HG02885 (cell line): ENCODE results near the gene LPCAT2.
"Not testable (repeated sequence)": the region's sequence is repeated elsewhere in the genome, so short reads cannot be mapped to it uniquely, and the experiment has no call there.

Experiments
- ATAC-seq: cut with Tn5 transposase; IDR thresholded peaks from one replicate; pipeline ENCODE4 v1.9.1; 2021; ENCODE audit warnings: mild to moderate bottlenecking; ENCODE audit not compliant: unreplicated experiment, poor library complexity

Gene LPCAT2

DNA sequence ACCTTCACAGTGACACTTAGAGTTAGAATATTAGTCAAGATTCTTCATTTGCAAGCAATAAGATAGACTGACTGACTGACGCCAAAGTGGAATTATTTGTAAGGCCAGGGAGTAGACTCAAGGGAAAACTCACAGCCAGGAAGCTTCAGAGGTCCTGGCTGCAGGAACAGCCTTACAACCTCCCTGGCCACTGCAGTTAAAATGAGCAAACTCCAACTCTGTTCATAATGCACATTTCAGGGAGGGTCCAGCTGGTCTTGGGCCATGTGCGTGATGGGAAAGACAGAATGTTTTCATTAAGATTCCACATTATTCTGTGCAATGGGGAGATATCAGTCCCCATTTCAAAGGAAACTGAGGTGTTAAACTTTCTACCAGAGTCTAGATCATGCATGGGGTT lies 67.5 kb downstream of the LPCAT2 start:
- no peak for ATAC-seq

DNA sequence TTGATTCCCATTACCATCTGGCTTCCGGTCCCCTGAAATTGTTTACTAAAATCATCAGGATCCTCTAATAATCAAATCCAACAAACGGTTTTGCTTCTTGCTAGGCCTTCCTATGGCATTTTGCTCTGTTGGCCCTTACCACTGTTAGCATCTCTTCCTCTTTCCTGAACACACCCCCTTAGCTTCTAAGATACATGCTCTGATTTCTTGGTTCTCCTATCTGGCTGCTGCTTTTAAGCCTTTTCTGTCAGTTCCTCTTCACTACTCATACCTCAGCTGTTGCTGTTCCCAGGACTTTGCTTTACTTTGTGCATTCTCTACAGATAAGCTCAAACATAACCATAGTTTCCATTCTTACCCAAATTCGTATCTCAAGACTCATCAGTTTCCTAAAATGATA lies 69.0 kb downstream of the LPCAT2 start:
- no peak for ATAC-seq

GRCh38 chr16:55585631-55586030 lies 76.8 kb downstream of the LPCAT2 start:
- ATAC-seq: no peak

DNA sequence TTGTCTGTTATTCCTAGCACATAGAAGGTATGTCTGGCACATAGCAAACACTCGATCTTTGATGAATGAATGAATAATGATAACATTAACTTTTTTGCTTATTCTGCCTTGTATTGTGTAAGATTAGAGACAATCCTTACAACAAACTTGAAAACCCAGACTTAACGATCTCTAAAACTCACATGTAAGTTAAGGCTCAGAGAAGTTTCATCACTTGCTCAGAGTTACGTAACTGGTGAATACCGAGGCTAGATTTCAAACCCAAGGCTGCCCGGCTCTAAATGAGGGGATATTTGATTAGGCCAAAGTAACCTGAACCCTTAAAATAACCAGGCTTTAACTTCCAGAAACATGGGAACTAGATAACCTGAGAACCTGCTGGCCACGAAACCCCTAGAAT lies 79.9 kb downstream of the LPCAT2 start:
- ATAC-seq: no peak

GRCh38 chr16:55592306-55592705 lies 83.4 kb downstream of the LPCAT2 start:
- no peak for ATAC-seq

GRCh38 chr16:55597928-55598327 lies 89.1 kb downstream of the LPCAT2 start:
- no peak for ATAC-seq

DNA sequence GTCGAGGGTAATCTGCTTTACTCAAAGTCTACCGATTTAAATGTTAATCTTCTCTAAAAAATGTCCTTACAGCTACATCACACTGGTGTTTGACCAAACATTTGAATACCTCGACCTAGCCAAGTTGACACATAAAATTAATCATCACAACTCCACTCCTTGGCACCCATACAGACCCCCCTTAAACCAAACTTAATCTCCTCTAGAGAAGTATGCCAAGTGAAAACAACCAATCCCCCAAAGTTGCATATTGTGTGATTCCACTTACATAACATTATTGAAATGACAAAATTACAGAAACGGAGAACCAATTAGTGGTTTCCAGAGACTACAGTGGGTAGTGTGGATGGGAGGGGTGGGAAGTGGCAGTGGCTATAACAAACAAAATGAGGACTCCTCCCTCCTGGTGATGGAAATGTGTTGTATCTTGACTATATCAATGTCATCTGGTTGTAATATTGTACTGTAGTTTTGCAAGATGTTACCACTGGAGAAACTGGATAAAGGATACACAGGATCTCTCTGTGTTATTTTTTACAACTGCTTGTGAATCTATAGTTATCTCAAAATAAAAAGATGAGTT lies 97.0 kb downstream of the LPCAT2 start:
- ATAC-seq: no peak

DNA sequence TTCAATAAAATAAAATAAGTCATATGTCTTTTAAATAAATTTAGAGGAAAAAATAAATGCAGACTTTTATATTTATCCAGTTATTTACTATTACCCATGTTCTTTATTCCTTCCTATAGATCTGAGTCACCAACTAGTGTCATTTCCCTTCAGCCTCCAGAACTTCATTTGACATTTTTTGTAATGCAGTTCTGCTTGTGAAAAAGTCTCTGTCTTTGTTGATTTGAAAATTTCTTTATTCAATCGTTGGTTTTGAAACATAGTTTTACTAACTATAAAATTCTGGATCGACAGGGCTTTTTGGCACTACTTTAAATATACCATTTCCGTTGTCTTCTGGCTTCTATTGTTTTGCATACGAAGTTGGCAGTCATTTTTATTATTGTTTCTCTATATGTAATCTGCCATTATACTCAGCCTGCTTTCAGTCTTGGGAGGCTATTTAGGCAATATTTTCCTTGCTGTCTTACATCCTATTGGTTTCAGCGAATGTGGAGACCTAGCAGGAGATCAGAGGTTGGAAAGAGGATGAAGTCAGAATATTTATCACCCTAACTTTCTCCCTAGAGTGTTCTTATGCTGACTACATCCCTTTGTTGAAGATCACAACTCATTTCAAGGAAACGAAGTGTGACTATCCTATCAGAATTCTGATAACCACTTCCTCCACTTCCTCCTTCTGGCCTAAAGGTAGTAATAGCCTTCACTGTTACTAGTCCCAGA lies 104.9 kb downstream of the LPCAT2 start:
- no peak for ATAC-seq

DNA sequence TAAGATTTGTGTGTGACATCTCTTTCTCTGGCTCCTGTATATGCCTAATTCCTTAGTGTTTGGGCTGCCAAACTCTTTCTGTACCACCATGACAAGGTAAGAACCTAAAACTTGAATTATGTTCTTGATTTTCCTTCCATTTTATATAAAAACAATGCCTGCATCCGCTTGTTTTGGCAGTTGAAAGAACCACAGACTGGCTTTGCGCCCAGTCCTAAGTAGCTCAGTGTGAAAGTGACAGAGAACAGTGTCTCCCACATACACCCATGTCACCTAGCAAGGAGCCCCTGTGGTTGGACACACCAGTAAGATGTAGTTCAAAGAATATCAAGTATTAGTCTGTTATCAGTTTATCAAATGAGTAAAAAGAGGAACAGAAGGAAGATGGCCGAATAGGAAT lies 106.2 kb downstream of the LPCAT2 start:
- no peak for ATAC-seq

- not testable (repeated sequence) for ATAC-seq
Measured at GRCh38 chr16:55615670-55616069, 106.8 kb downstream of the LPCAT2 start.

DNA sequence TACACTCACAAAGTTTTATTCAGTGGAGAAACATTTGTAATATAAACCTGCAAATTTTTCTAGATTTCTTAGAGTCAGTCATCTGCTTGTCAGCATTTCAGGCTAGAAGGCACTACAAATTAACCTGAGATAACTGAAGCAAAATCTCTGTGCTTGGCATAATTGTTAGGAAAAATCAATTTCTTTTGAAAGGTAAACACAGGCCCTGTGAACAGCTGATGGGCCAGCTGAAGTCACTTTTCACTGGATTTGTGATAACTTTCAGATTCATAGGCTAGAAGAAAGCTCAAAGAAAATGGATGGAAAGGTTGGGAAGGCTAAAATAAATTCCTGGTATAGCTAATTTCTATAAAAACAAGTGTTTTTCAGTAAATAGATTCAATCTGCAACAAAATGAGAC lies 112.9 kb downstream of the LPCAT2 start:
- no peak for ATAC-seq

DNA sequence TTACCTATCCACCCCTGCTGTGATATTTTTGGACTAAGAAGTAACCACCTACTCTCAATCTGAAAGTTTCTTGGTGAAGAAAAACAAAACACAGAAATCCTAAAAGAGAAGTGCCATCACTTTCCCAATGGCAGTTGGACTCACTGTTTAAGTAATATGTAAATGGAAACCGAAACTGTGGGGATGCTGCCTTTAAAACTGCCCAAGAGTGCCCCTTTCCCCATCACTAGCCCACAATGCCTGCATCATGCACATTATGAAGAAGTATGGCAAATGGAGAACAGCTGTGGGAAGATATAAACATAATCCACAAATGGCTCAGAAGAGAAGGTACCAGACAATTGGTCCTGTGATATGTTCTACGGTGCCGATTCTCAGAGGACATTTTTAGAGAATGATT lies 113.4 kb downstream of the LPCAT2 start:
- ATAC-seq: no peak

DNA sequence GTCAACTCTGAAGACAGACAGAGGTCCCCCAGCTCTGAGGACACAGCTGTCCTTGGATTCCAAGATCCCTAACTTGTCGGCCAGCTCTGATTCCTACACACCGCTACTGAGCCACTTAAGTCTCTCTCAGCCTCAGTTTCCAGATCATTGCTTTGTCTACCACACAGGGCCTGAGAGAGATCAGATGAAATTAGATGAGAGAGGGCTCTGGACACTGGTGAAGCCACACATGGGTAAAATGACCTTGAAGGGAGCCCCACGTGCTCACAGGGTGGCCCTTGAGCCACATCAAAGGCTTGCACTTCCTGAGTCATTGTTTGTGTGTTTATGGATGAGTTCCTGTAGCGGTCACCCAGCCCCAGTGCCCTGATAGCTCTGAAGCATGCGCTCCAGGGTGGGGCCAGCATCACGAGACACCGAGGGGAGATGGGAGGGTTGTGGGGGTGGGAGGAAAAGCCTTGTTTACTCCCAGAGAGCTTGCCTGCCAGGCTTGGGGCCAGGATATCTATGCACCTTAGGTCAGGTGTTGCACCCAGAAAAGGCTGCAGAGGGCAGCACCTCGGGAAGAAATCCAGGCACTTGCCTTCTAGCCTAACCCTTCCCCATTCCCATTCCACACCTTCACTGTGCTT lies 114.2 kb downstream of the LPCAT2 start:
- ATAC-seq: no peak

GRCh38 chr16:55623640-55624039 lies 114.8 kb downstream of the LPCAT2 start:
- no peak for ATAC-seq

DNA sequence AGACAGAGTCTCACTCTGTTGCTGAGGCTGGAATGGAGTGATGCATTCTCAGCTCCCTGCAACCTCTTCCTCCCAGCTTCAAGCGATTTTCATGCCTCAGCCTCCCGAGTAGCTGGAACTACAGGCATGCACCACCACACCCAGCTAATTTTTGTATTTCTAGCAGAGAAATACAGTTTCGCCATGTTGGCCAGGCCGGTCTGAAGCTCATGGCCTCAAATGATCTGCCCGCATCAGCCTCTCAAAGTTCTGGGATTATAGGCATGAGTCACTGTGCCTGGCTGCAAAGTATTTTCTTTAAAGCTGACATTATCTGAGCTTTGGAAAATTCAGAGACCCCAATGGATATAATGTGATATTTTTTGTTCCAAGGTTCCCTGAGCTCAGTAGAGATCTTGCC lies 115.8 kb downstream of the LPCAT2 start:
- ATAC-seq: no peak

DNA sequence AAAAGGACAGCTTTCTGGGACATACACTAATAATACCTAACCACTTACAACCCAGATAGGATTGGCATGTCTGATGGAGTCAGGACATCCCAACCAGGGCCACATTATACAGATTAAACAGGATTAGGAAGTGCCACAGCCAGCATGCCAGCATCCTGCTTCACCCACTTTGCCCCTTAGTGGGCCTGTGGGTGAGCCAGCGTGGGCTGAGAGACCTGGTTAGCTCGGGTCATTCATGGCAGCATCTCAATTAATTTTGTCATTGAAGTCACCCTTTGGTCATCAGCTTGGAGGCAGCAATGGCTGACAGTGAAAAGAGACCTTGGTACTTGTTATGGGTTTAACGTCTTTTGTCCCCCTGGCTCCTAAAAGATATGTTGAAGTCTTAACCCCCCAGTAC lies 117.0 kb downstream of the LPCAT2 start:
- ATAC-seq: no peak

DNA sequence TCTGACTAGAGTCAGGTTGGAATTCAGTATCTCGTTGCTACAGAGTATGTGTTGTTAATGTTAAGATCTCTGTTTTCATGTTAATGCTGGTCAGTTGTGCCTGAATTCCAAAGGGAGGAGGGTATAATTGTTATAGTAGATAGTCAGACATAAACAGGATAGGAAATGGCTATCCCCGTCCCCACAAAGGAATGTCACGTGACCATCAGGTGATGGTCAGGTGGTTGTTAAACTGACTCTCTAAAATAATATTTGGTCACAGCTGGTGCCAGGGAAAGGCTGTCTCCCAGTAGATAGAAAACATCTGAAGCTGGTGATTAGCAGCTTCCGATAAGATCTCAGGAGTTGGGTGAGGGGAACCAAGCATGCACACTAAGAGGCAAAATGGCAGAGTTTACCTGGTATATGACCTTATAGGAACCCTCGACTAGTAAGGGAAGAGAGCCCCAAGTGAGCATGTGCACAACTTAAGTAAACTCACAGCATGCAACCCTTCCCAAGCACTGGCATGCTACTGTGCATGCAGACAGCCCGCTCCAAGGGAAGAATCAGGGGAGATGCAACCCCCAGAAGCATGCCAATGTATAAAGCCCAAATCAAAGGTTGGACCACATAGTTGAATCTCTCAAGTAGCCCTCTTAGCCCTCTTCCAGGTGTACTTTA lies 119.6 kb downstream of the LPCAT2 start:
- no peak for ATAC-seq

GRCh38 chr16:55630774-55631173 lies 121.9 kb downstream of the LPCAT2 start:
- ATAC-seq: no peak

DNA sequence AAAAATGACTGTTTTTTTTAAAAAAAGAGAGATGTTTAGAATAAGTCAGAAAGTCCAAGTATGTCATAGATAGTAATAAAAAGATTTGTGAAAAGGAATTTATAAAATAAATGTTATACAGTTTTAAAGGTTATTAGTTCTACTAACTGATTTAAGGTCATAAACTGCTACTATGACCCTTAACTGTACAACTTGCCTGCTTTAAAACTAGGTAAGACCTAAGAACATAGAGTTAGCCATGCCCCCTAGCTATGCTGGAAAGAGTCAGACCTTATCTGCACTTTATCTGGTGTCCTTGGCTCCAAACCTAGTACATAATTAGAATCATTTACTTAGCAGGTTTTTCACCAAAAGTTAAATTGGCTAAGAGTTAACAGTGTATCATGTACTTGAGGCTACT lies 123.4 kb downstream of the LPCAT2 start:
- no peak for ATAC-seq

GRCh38 chr16:55634193-55634592 lies 125.3 kb downstream of the LPCAT2 start:
- no peak for ATAC-seq
